Coronary artery (tissue), 2 donors: ENCODE measurements around the gene KRTAP17-1.
"Not testable (repeated sequence)": the region's sequence is repeated elsewhere in the genome, so short reads cannot be mapped to it uniquely, and the experiment has no call there.

ENCODE experiments used
- DNase-seq: peaks from one replicate; pipeline ENCODE4 v3.0.0-alpha.2; 2017; ENCODE audit warnings: low spot score
- H3K27ac ChIP-seq, 2 donors: fragments of 200-600 bp; sonication (generic); one replicate each; pipeline ENCODE4 v1.5.1; 2016 to 2019
- H3K4me3 ChIP-seq: fragments of 200-600 bp; sonication (generic); 2 replicates; pipeline ENCODE4 v1.5.1; 2016; ENCODE audit warnings: mild to moderate bottlenecking, moderate library complexity
- TF ChIP-seq, protein P1 (sequence below): fragments of 200-600 bp; sonication (generic); IDR thresholded peaks from one replicate; pipeline ENCODE4 v1.5.1; 2019; ENCODE audit warnings: antibody characterized with exemption

Gene KRTAP17-1

DNA sequence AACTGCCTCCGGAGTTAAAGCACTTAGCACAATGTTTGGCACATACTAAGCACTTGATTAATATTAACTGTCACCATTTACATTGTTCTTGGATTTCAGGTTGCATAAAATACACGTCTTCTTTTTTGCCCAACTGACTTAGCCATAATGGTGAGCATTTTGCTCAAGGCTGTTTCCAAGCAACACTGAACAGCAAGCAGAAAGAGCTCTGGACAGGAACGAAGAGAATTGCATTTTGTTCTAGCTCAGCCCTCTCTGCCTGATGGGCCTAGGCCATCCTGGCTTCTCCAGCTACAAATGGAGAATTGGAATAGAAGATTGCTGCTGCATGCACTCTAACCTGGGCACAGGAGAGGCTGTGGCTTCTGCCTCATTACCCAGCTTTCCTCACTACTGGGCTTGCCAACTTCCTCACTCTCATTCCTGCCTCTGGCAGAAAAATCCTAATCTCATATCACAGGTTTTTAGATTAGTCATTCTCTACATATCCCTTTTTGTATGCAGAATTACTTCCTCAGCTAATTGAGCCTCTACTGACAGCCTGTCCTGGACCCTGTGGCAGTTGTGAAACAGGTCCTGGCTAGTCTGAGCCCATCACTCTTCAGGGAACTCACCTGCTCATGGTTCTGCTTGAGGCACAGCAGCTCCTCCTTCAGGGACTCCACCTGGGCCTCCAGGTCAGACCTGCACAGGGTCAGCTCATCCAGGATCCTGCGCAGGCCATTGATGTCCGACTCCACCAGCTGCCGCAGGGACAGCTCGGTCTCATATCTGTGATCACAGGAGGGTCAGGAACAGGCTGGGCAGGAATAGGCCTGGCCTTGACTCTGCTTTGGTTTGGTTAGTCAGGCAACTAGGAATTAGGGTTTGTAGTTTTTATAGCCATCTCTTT, 32.6 kb upstream of the KRTAP17-1 start:
- TF ChIP-seq, protein P1, sequence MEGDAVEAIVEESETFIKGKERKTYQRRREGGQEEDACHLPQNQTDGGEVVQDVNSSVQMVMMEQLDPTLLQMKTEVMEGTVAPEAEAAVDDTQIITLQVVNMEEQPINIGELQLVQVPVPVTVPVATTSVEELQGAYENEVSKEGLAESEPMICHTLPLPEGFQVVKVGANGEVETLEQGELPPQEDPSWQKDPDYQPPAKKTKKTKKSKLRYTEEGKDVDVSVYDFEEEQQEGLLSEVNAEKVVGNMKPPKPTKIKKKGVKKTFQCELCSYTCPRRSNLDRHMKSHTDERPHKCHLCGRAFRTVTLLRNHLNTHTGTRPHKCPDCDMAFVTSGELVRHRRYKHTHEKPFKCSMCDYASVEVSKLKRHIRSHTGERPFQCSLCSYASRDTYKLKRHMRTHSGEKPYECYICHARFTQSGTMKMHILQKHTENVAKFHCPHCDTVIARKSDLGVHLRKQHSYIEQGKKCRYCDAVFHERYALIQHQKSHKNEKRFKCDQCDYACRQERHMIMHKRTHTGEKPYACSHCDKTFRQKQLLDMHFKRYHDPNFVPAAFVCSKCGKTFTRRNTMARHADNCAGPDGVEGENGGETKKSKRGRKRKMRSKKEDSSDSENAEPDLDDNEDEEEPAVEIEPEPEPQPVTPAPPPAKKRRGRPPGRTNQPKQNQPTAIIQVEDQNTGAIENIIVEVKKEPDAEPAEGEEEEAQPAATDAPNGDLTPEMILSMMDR: no peak
- DNase-seq: no peak
- no peak overlapping the region for H3K4me3 ChIP-seq
- H3K27ac ChIP-seq: no peak overlapping the region

DNA sequence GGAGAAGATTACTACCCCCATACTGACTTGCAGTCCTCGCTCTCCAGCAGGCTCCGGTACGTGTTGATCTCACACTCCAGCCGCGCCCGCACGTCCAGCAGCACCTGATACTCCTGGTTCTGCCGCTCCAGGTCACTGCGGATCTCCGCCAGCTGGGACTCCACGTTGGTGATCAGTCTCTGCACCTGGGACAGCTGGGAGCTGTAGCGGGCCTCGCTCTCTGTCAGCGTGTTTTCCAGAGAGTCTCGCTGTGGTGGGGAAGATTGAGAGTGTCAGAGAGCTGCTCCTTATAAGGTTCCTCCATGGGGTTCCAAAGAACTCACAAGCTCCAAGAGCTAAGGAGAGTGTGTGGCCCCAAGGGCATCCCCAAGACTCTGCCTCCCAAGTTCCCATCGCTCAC, 30.9 kb upstream of the KRTAP17-1 start:
- not testable (repeated sequence) for H3K27ac ChIP-seq, H3K4me3 ChIP-seq, DNase-seq

DNA sequence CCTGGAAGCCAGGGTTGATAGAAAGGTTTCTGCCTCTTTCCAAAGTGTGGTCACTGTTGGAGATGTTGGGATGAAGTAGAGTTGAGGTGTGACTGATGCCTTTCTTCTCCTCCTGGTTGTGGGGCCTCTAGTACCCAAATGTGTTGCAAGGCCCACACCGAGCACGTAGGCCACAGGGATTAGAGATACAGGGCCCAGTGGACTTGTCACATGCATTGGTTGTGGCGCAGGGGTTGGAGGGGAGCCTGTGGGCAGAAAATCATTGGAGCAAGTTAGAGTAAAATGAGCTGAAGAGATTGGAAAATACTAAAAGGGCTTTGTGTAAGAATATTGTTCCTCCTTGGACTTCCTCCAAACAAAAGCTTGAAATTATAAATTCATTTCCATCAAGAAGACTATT, 30.5 kb upstream of the KRTAP17-1 start:
- no peak overlapping the region for H3K27ac ChIP-seq
- H3K4me3 ChIP-seq: no peak overlapping the region
- no peak for DNase-seq
- TF ChIP-seq, protein P1: no peak

DNA sequence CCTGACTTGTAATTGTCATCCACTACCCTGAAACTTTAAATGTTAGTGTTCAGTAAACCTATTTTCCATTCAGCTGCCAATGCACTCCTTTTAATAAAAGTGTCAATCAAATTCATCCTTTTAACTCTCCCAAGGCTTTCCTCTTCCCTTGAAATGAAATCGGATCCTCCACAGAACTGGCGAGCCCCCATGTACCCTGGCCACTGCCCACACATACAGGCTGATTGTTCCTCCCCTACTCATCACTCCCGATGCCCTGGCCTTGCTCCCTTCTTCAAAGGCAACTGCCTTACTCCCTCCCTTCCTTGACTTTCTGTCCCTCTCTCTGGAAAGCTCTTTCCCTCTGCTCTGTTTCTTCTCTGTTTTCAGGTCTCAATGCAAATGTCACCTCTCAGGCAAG, 27.5 kb upstream of the KRTAP17-1 start:
- Histone ChIP-seq H3K27ac (no peak overlapping the region), H3K4me3 (no peak overlapping the region)
- DNase-seq: no peak
- TF ChIP-seq, protein P1: no peak

DNA sequence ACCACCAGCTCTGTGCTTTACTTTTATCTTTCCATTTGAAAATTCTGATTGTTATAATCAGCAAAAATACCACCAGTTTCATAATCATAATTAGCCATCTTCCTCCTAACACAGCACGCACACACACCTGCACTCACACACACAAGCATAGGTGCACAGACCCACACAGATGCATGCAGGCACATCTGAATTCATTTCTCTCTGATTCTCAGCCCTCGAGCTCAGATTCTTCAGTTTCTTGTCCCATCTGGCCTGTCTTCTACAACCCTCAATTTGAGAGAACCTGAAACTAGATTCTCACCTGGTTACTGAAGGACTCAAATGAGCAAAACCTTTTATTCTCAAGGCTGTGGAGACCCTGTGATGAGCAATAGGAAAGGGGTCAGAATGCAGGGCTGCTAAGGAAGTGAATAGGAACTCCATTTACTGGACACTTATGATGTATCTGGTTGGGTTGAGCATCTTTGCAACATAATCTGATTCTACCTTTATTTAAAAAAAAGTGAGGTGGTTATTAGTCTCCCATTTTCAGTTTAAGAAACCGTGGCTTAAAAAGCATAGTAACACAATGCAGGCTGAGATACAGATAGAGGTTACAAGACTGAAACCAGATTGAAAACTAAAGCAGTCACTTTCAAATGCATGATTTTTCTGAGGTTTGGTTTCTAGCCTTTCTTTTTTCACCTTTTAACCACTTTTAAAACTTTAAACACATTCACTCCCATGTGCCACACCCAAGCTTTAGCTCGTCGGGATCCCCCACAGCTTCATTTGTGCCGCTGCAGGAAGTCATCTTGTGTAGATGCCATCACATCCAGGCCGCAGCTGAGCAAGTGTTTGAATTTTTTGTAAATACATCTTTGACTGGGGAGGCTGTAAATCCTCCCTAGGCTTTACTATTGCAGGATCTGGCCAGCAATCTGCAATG, 25.7 kb upstream of the KRTAP17-1 start:
- TF ChIP-seq, protein P1: no peak
- no peak for DNase-seq
- Histone ChIP-seq H3K27ac (no peak overlapping the region), H3K4me3 (no peak overlapping the region)

DNA sequence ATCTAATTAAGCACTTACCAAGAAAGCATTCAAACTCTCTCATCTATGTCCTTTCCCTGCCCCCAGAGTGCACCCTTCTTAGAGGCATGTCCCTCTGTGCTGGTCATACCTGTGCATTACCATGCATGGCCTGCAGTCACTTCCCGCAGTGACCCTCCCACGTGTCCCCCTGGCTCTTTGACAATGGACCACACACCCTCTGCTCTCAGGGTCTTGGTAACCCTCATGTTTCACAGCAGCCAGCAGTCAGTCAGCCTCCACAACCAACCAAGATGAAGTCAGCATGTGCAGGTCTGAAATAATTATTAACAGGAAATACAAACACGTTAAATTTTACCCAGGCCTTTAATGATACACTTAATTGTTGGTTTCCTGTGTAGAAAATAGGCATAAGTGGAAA, 25.0 kb upstream of the KRTAP17-1 start:
- TF ChIP-seq, protein P1: no peak
- DNase-seq: no peak
- no peak overlapping the region for H3K27ac ChIP-seq
- no peak overlapping the region for H3K4me3 ChIP-seq

DNA sequence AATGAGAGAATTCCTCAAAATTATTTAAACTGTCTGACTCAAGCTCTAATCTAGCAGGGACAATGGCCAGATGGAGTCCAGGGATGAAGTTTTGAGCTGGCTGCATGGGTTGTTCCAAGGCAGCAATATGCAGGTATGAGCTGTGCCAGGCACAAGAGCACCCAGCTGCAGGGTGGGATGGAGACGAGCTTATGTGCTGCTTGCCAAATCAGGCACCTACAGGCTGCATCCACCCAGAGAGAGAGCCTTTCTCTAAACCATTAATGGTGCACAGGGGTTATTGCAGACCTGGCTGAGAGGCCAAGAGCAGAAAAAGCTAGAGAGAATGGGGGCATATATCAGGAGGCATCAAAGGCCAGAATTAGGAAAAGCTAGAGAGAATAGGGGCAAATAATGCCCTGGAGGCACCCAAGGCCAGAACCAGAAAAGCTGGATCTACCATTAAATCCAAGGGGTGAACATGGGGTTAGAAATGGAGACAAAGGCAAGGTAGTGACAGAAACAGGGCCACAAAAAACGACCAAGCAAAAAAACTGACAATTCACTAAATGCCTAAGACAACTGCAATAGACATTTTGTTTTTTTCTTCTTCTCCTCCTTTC, 24.2 kb upstream of the KRTAP17-1 start:
- no peak overlapping the region for H3K4me3 ChIP-seq
- no peak overlapping the region for H3K27ac ChIP-seq
- TF ChIP-seq, protein P1: no peak
- no peak for DNase-seq
